SJSA1 (cell line): ENCODE results near the gene BTNL2. TPM values are rescaled to one million over a fixed set of nuclear protein-coding genes. Genes with fewer than 3 reads are reported as not detected.
"Not testable (repeated sequence)": the region's sequence is repeated elsewhere in the genome, so short reads cannot be mapped to it uniquely, and the experiment has no call there.

Experiments
- DNase-seq, 2 experiments: peaks; one replicate each; pipeline ENCODE4 v3.0.0-alpha.2; 2015 to 2020; ENCODE audit warnings: low spot score in 2 of 2, low read depth in 1 of 2
- H3K27ac ChIP-seq: fragments of 250-450 bp; sonication (Bioruptor Pico); 2 replicates; pipeline ENCODE4 v1.5.1; 2020; ENCODE audit warnings: mild to moderate bottlenecking, moderate library complexity
- H3K27me3 ChIP-seq: fragments of 250-450 bp; sonication (Bioruptor Pico); replicated peaks from 2 replicates; pipeline ENCODE4 v1.5.1; 2020; ENCODE audit warnings: mild to moderate bottlenecking, moderate library complexity
- H3K36me3 ChIP-seq: fragments of 250-450 bp; sonication (Bioruptor Pico); 2 replicates; pipeline ENCODE4 v1.5.1; 2020; ENCODE audit warnings: mild to moderate bottlenecking
- H3K4me1 ChIP-seq: fragments of 250-450 bp; sonication (Bioruptor Pico); replicated peaks from 2 replicates; pipeline ENCODE4 v1.6.1; 2021; ENCODE audit warnings: mild to moderate bottlenecking
- H3K4me3 ChIP-seq: fragments of 250-450 bp; sonication (Bioruptor Pico); 2 replicates; pipeline ENCODE4 v1.5.1; 2020; ENCODE audit warnings: mild to moderate bottlenecking
- H3K9me3 ChIP-seq: fragments of 250-450 bp; sonication (Bioruptor Pico); replicated peaks from 2 replicates; pipeline ENCODE4 v1.5.1; 2020; ENCODE audit warnings: mild to moderate bottlenecking
- total RNA-seq: library from RNA; depleted of rRNA; stranded (reverse); fragments of >200 nt; shearing (Covaris generic); gene quantifications from 2 replicates; pipeline ENCODE4 v1.2.3, GENCODE V29; 2014; rRNA removed

Gene BTNL2
- total RNA-seq, result not detected in 2 replicates

GRCh38 chr6:32406857-32407256, at the start of gene BTNL2:
TSS of gene BTNL2 (minus strand) at chr6:32407181. CDS start at chr6:32407123, 58 bp downstream.
- DNase-seq, result no peak
- Histone ChIP-seq H3K36me3 (no peaks in the 10 kb centered on the region), H3K27me3 (peaks cover 66% of the 10 kb centered on the region), H3K9me3 (no peaks in the 10 kb centered on the region), H3K27ac (no peak within 1 kb of the TSS), H3K4me1 (no peaks in the 10 kb centered on the region), H3K4me3 (no peak within 1 kb of the TSS)

- Histone ChIP-seq H3K4me3 (no peak overlapping the region), H3K27me3 (peaks cover 10% of the 10 kb centered on the region; the same call in 1 of the 2 replicates), H3K9me3 (0 out of 2 replicates have a peak, but pooled peaks cover 3% of the 10 kb centered on the region), H3K36me3 (no peaks in the 10 kb centered on the region), H3K4me1 (no peaks in the 10 kb centered on the region), H3K27ac (no peak overlapping the region)
- DNase-seq, result no peak
Measured at GRCh38 chr6:32449088-32449736, 42.2 kb upstream of the BTNL2 start.

- H3K27me3 ChIP-seq, result peaks cover 10% of the 10 kb centered on the region; the same call in 1 of the 2 replicates
- no peak for DNase-seq
Measured at GRCh38 chr6:32447932-32448331, 41.0 kb upstream of the BTNL2 start.

GRCh38 chr6:32445321-32445854, 38.4 kb upstream of the BTNL2 start:
- Histone ChIP-seq H3K9me3 (no peaks in the 10 kb centered on the region), H3K27ac (no peak overlapping the region), H3K4me3 (no peak overlapping the region), H3K27me3 (peaks cover 10% of the 10 kb centered on the region; the same call in 1 of the 2 replicates), H3K36me3 (no peaks in the 10 kb centered on the region), H3K4me1 (no peaks in the 10 kb centered on the region)
- no peak for DNase-seq

More at GRCh38 chr6:32447932-32448331, 41.0 kb upstream of the BTNL2 start:
- no peaks in the 10 kb centered on the region for H3K4me1 ChIP-seq
- H3K4me3 ChIP-seq, result no peak overlapping the region
- no peaks in the 10 kb centered on the region for H3K9me3 ChIP-seq
- no peak overlapping the region for H3K27ac ChIP-seq
- H3K36me3 ChIP-seq, result no peaks in the 10 kb centered on the region

- Histone ChIP-seq H3K4me1 (no peaks in the 10 kb centered on the region), H3K36me3 (no peaks in the 10 kb centered on the region), H3K27ac (no peak overlapping the region), H3K4me3 (no peak overlapping the region), H3K9me3 (no peaks in the 10 kb centered on the region), H3K27me3 (peaks cover 10% of the 10 kb centered on the region; the same call in 1 of the 2 replicates)
- DNase-seq, result no peak
Measured at GRCh38 chr6:32444433-32444832, 37.5 kb upstream of the BTNL2 start.

- H3K4me1 ChIP-seq, result no peaks in the 10 kb centered on the region
- peaks cover 10% of the 10 kb centered on the region; the same call in 1 of the 2 replicates for H3K27me3 ChIP-seq
- no peak for DNase-seq
Measured at GRCh38 chr6:32442977-32443552, 36.1 kb upstream of the BTNL2 start.

GRCh38 chr6:32442243-32442667, 35.3 kb upstream of the BTNL2 start:
- no peak for DNase-seq
- no peaks in the 10 kb centered on the region for H3K4me1 ChIP-seq

More at GRCh38 chr6:32442977-32443552, 36.1 kb upstream of the BTNL2 start:
- Histone ChIP-seq H3K9me3 (no peaks in the 10 kb centered on the region), H3K27ac (no peak overlapping the region), H3K4me3 (no peak overlapping the region), H3K36me3 (no peaks in the 10 kb centered on the region)

GRCh38 chr6:32439602-32440214, 32.7 kb upstream of the BTNL2 start, which contains the start of gene HLA-DRA:
TSS of gene HLA-DRA (plus strand) at chr6:32439887. CDS start at chr6:32439951, 64 bp downstream.
- H3K9me3 ChIP-seq, result no peaks in the 10 kb centered on the region
- H3K4me1 ChIP-seq, result no peaks in the 10 kb centered on the region
- no peak within 1 kb of the TSS for H3K4me3 ChIP-seq
- H3K27me3 ChIP-seq, result no peaks in the 10 kb centered on the region; the same call in 1 of the 2 replicates
- peak in 1 of 2 experiments; percentile 57 for DNase-seq
- no peak within 1 kb of the TSS for H3K27ac ChIP-seq
- no peaks in the 10 kb centered on the region for H3K36me3 ChIP-seq

More at GRCh38 chr6:32442243-32442667, 35.3 kb upstream of the BTNL2 start:
- H3K27me3 ChIP-seq, result peaks cover 9% of the 10 kb centered on the region; the same call in 1 of the 2 replicates
- no peaks in the 10 kb centered on the region for H3K36me3 ChIP-seq
- H3K9me3 ChIP-seq, result no peaks in the 10 kb centered on the region
- H3K27ac ChIP-seq, result no peak overlapping the region
- no peak overlapping the region for H3K4me3 ChIP-seq

GRCh38 chr6:32439139-32439538, 32.2 kb upstream of the BTNL2 start:
- no peaks in the 10 kb centered on the region for H3K36me3 ChIP-seq
- H3K27me3 ChIP-seq, result no peaks in the 10 kb centered on the region; the same call in 1 of the 2 replicates
- H3K4me1 ChIP-seq, result no peaks in the 10 kb centered on the region
- H3K9me3 ChIP-seq, result no peaks in the 10 kb centered on the region
- H3K4me3 ChIP-seq, result no peak overlapping the region
- DNase-seq, result no peak
- no peak overlapping the region for H3K27ac ChIP-seq

GRCh38 chr6:32436995-32437836, 30.2 kb upstream of the BTNL2 start:
- no peaks in the 10 kb centered on the region for H3K36me3 ChIP-seq
- no peaks in the 10 kb centered on the region; the same call in 1 of the 2 replicates for H3K9me3 ChIP-seq
- no peak overlapping the region for H3K4me3 ChIP-seq
- DNase-seq, result no peak
- H3K27ac ChIP-seq, result no peak overlapping the region
- H3K27me3 ChIP-seq, result peaks cover 8% of the 10 kb centered on the region; the same call in 1 of the 2 replicates
- H3K4me1 ChIP-seq, result no peaks in the 10 kb centered on the region

GRCh38 chr6:32436186-32436585, 29.2 kb upstream of the BTNL2 start:
- H3K27me3 ChIP-seq, result peaks cover 8% of the 10 kb centered on the region; the same call in 1 of the 2 replicates
- H3K9me3 ChIP-seq, result no peaks in the 10 kb centered on the region; the same call in 1 of the 2 replicates
- no peaks in the 10 kb centered on the region for H3K4me1 ChIP-seq
- DNase-seq, result no peak
- H3K36me3 ChIP-seq, result no peaks in the 10 kb centered on the region
- no peak overlapping the region for H3K27ac ChIP-seq
- no peak overlapping the region for H3K4me3 ChIP-seq

- not testable (repeated sequence) for H3K4me3 ChIP-seq, H3K36me3 ChIP-seq, H3K4me1 ChIP-seq, H3K27ac ChIP-seq, H3K27me3 ChIP-seq, H3K9me3 ChIP-seq, DNase-seq
Measured at GRCh38 chr6:32433950-32434349, 27.0 kb upstream of the BTNL2 start.

- Histone ChIP-seq H3K27me3 (peaks cover 8% of the 10 kb centered on the region), H3K4me3 (no peak overlapping the region), H3K36me3 (no peaks in the 10 kb centered on the region), H3K4me1 (no peaks in the 10 kb centered on the region), H3K27ac (no peak overlapping the region), H3K9me3 (no peaks in the 10 kb centered on the region; the same call in 1 of the 2 replicates)
- DNase-seq, result peak in 1 of 2 experiments; percentile 11
Measured at GRCh38 chr6:32432050-32432450, 25.1 kb upstream of the BTNL2 start.
